ENCODE measurements around the gene GSK3A.
A peak's percentile ranks its signal among the peaks of the same experiment; 100 is the strongest.

GSK3A gene

DNA sequence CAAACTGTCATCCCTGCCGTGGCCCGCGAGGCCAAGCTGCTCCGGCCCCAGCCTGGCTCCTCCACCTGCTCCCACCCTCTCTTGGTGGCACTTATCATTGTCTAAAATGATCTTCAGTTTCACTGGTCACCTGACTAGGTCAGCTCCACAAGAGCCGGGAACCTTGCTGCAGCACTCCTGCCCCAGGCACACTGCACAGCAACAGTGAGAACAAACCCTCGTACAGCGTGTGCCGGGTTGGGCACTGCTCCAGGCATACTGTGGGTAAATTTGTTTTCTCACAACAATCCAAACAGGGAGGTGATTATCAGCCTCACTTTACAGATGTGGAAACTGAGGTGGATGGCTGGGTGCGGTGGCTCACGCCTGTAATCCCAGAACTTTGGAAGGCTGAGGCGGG is 33.8 kb downstream of the GSK3A start:
- Mint-ChIP-seq H3K27me3 (no peaks in the 10 kb centered on the region), H3K27ac (peak overlapping the region; percentile 8), H3K4me3 (peak overlapping the region; percentile 34), H3K36me3 (peaks cover 19% of the 10 kb centered on the region), H3K4me1 (peaks cover 75% of the 10 kb centered on the region), H3K9me3 (no peaks in the 10 kb centered on the region)

DNA sequence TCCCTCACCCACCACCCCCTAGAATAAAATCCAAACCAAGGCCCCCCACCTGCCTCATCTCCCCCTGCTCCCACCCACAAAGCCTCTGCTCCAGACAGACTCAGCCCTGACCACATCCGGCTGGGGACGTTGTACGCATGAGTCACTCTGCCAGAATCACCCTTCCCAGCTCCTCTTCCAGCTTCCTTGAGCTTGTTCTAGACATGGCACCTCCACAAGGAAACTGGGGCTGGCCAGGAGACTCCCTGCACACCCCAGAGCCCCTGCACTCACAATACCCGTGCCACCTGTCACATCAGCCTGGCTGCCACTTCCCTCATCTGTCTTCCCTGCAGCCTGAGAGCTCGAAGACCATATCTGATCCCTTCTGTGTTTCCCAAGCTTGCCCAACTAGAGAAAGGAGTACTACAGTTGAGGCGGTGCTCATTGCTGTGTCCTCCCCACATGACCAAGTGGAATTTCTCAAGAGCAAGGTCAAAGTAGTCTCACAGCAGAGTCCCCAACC is 34.6 kb downstream of the GSK3A start:
- Mint-ChIP-seq H3K4me1 (peaks cover 75% of the 10 kb centered on the region), H3K4me3 (peak overlapping the region; percentile 37), H3K9me3 (no peaks in the 10 kb centered on the region), H3K27me3 (no peaks in the 10 kb centered on the region), H3K27ac (peak overlapping the region; percentile 62), H3K36me3 (peaks cover 16% of the 10 kb centered on the region)

DNA sequence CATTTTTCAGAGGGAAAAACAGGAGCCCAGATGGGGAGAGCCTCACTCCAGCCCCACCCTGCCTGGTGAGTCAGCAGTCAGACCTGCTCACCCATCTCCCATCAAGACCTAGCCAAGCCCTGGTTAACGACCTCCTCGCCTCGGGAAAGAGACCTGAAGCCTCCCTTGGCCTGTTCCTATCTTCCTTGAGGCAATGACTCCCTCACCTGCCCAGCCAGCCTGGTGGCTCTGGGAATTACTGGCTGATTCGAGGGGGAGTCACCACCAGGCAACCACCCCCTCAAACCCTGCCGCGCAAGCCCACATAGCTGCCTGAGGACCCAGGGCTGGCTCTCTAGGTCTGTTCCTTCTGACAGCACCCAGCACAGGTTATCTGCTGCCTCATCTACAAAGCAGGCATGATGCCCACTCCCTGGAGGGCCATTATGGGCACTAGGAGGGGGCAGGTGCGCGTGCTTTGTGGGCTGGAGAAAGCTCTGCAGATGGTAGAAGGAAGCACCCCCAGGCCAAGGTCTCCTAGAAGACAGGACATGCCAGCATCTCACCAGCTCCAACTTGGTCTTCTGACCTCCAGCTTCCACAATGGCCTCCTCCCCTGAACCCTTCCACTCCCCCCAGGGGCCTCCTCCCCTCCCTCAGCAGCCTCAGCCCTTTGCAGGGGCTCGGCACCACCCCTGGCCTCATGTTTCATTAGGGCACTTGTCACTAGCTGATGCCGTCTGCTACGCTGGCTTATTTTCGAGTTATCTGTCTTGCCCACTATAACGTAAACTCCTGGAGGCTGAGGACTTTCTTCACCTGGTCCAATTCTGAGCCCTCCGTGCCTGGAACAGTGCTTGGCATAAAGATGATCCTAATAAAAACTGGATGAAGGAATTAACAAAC is 35.3 kb downstream of the GSK3A start:
- Mint-ChIP-seq H3K4me1 (peaks cover 75% of the 10 kb centered on the region), H3K27ac (peak overlapping the region; percentile 62), H3K4me3 (no peak overlapping the region), H3K9me3 (no peaks in the 10 kb centered on the region), H3K27me3 (no peaks in the 10 kb centered on the region), H3K36me3 (peaks cover 20% of the 10 kb centered on the region)

DNA sequence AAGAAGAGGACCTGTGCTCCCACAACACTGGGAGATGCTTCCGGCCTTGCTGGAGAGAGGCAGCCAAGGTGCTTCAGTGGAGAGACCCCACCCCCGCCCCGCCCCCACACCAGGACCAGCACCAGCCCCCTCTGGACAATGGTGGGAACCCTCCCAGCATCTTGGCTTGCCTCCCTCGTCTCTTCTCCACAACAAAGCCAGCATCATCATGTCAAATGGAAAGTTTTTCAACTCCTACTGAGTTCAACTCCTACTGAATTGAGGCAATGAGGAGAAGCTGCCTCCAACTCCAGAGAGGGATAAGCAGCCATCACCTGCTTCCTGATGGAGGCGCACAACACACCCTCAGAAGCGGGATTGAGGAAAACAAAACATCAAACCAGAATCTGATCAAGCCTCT is 37.7 kb downstream of the GSK3A start:
- H3K27ac Mint-ChIP-seq: peak overlapping the region; percentile 86
- H3K27me3 Mint-ChIP-seq: no peaks in the 10 kb centered on the region
- H3K4me1 Mint-ChIP-seq: peaks cover 94% of the 10 kb centered on the region
- peaks cover 20% of the 10 kb centered on the region for H3K36me3 Mint-ChIP-seq
- no peaks in the 10 kb centered on the region for H3K9me3 Mint-ChIP-seq
- no peak overlapping the region for H3K4me3 Mint-ChIP-seq

DNA sequence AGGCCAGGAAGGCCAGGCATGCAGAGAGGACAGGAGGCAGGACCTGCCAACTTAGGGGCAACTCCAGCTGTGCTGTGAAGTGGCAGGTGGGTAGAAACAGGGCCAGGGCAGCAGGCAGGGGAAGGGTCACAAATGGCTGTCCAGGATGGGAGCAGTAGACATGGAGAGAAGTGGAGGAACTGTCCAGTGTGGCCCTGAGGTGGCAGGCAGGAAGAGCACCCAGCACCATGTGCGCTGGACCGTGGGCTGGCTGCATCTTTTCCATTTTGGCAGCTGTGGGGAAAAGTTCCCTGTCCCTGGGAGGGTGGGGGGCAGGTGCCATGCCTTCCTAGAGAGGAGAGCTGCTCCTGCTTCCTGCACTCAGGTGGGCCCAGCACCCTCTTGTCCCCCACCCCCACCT is 38.7 kb downstream of the GSK3A start:
- Mint-ChIP-seq H3K4me3 (no peak overlapping the region), H3K9me3 (no peaks in the 10 kb centered on the region), H3K4me1 (peaks cover 93% of the 10 kb centered on the region), H3K27me3 (no peaks in the 10 kb centered on the region), H3K36me3 (peaks cover 21% of the 10 kb centered on the region), H3K27ac (peak overlapping the region; percentile 94)

DNA sequence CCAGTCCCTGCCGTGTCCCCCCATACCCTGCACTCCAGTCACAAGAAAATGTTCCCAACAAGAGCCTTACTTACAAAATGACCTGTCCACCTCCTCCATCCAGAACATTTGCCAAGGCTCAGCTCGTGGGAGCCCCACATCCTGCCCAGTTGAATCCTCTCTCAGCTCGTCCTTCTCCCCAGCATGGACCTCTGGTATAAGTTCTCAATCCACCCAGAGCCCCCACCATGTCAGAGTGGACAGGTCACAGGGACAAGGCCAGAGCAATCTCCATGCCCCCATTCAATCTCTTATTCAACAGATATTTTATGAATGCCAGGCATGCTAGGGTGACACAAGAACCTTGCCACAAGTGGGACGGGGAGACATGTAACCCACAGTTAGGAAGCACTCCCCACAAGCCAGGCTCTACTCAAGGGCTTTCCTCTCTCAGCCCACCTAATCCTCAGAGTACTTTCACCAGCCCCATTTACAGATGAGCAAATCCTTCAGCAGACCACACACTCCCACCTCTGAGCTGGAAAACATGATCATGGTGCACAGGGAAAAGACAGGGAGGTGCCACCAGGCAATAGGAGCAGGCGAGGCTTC is 40.0 kb downstream of the GSK3A start:
- peak overlapping the region; percentile 94 for H3K27ac Mint-ChIP-seq
- H3K36me3 Mint-ChIP-seq: peaks cover 24% of the 10 kb centered on the region
- H3K27me3 Mint-ChIP-seq: no peaks in the 10 kb centered on the region
- no peaks in the 10 kb centered on the region for H3K9me3 Mint-ChIP-seq
- H3K4me1 Mint-ChIP-seq: peaks cover 87% of the 10 kb centered on the region
- peak overlapping the region; percentile 62 for H3K4me3 Mint-ChIP-seq

DNA sequence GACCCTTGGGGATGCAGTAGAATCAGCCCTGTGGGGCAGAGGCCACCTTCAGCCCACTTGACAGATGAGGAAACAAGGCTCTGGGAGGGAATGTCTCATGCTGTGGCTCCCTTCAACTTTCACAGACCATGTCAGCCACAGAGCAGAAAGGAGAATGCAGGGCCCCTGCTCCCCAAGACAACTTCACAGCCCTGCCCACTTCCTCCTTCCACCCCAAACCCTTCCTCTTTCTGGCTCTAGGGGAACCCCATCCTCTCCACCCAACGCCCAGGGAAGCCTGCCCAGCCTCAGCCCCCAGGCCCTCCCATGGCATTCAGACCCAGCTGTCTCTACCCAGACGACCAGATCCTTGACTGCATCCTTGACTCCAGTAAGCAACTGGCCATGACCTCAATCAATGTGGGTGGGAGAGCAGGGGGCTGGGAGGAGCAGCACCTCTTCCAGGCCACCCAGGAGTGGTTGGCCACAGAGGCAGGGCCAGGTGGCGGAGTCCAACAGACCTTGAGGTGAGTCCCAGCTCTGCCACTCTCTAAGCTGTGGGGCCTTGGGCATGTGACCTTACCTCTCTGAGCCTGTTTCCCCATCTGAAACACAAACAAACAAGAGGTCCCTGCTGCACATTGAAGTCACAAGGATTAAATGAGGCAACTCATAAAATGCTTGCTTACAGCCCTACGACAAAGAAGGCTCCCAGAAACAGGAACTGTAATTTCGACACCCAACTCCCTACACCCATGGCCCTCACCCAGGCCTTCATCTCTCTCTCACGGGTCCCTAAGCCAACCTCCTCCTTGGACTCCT is 40.7 kb downstream of the GSK3A start:
- Mint-ChIP-seq H3K4me1 (peaks cover 87% of the 10 kb centered on the region), H3K9me3 (no peaks in the 10 kb centered on the region)

DNA sequence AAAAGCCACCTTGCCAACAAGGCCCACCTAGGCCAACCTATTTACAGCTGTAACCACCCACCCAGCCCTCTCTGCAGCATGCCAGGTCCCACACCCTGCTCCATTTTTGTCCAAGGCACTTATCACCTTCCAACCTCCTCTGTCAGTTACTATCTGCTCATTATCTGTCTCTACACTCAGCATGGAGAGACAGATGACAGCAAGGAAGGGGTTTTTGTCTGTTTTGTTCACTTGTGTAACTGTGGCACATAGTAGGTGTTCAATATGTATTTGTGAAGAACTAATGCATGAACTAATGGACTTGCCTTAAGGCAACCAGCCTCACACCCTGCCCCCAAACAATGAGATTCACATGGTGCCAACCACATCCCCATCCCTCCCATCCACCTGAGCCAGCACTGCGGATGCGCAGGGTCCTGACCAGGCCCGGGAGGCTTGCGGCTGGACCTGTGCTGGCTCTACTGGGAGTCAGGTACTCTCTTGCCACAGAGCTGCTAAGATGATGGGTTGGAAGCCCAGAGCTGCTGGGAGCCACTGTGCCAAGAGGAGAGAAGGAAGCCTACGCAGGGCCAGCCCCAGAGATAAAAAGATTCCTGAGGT is 42.2 kb downstream of the GSK3A start:
- Mint-ChIP-seq H3K9me3 (no peaks in the 10 kb centered on the region), H3K36me3 (peaks cover 23% of the 10 kb centered on the region), H3K4me1 (peaks cover 85% of the 10 kb centered on the region)

More for the DNA sequence above, 40.7 kb downstream of the GSK3A start:
- H3K27ac Mint-ChIP-seq: peak overlapping the region; percentile 94
- H3K27me3 Mint-ChIP-seq: no peaks in the 10 kb centered on the region
- peak overlapping the region; percentile 62 for H3K4me3 Mint-ChIP-seq
- H3K36me3 Mint-ChIP-seq: peaks cover 24% of the 10 kb centered on the region

DNA sequence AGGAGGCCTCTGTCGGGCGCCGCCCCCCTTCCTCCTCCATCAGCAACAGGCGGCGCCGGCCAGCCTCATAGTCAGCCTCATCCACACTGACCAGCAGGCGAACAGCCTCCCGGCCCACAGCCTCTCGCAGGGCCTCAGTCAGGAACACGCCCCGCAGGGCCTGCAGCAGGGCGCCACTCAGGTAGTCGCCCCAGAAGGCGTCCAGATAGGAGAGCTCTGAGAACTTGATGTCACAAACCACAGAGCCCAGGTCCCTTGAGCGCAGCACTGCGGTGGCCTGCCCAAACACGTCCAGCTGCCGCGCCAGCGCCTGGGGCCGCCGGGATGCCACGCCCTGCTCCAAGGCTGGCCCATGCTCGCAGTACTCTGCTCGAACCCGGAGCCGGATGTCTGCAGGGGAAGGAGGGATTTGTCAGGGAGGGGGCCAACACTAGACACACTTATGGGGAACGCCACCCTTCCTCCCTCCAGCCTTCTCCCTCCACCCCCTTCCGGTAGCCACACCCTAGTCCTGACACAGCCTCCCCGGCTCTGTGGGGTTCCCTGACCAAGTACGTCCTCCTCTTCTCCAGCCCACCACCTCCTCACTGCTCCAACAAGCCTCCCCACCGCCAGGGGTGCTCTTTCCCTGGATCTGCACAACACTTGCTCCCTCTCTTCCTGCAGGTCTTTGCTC is 42.8 kb downstream of the GSK3A start:
- peak overlapping the region; percentile 74 for H3K27ac Mint-ChIP-seq
- peaks cover 19% of the 10 kb centered on the region for H3K36me3 Mint-ChIP-seq
- peaks cover 79% of the 10 kb centered on the region for H3K4me1 Mint-ChIP-seq
- peak overlapping the region; percentile 82 for H3K4me3 Mint-ChIP-seq
- no peaks in the 10 kb centered on the region for H3K9me3 Mint-ChIP-seq
- no peaks in the 10 kb centered on the region for H3K27me3 Mint-ChIP-seq

More for the DNA sequence above, 42.2 kb downstream of the GSK3A start:
- peak overlapping the region; percentile 74 for H3K27ac Mint-ChIP-seq
- peak overlapping the region; percentile 82 for H3K4me3 Mint-ChIP-seq
- H3K27me3 Mint-ChIP-seq: no peaks in the 10 kb centered on the region

DNA sequence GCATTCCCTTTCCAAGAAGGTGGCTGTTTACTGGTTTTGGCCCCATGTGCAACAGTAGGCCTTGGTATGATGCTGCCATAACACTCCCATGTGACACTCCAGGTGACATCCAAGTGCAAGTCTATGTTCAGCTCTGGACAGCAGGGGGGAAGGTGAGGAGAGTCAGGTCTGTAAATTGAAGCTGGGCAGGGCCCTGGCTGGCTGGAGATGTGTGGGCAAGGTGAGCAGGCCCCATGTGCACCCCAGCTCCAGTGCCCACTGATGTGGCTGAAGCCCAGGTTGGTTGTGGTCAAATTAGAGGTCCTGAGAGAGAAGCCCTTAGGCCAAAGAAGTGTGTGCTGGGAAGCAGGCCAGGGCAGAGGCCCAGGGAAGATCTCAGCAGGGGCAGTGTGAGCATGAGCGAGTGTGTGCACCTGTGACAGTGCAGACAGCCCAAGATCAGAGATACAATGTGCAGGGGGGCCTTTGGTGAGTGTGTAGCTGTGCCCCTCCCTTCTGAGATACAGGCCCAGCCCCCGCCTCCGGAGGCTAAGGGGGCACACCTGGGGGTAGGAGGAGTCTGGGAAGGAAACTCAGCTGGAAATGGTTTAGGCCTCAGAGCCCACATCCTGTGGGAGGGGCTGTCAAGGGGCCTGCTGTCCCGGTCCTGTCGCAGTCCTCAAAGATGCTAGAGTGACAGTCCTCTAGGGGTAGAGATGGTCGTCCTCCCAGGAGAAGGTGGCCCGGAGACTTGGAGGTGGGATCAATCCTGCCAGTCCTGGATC is 43.5 kb downstream of the GSK3A start:
- H3K4me3 Mint-ChIP-seq: peak overlapping the region; percentile 82
- peaks cover 19% of the 10 kb centered on the region for H3K36me3 Mint-ChIP-seq
- no peaks in the 10 kb centered on the region for H3K9me3 Mint-ChIP-seq
- no peaks in the 10 kb centered on the region for H3K27me3 Mint-ChIP-seq
- H3K27ac Mint-ChIP-seq: peak overlapping the region; percentile 71
- H3K4me1 Mint-ChIP-seq: peaks cover 77% of the 10 kb centered on the region

DNA sequence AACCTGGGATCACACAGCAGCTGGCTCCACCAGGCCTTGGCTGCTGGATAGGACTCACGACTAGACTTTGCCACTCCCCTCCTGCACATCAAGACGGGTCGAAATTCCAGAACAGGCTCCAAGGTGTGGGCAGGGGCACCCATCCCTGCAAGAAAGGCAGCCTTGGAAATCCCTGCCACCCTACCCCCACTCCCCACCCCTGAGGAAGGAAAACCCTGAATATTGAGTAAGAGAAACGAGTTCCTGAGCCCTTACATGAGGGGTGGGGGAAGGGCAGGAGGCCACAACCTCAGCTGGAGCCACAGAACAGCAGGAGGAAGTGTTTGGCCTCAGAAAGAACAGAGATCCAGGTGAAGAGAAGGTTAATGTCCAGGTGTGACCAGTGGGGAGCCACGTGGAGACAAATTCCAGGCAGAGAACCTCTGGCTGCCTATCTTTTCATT is 45.0 kb downstream of the GSK3A start:
- Mint-ChIP-seq H3K4me3 (peak overlapping the region; percentile 15), H3K27ac (peak overlapping the region; percentile 76), H3K27me3 (no peaks in the 10 kb centered on the region), H3K4me1 (peaks cover 69% of the 10 kb centered on the region), H3K9me3 (no peaks in the 10 kb centered on the region), H3K36me3 (peaks cover 15% of the 10 kb centered on the region)

DNA sequence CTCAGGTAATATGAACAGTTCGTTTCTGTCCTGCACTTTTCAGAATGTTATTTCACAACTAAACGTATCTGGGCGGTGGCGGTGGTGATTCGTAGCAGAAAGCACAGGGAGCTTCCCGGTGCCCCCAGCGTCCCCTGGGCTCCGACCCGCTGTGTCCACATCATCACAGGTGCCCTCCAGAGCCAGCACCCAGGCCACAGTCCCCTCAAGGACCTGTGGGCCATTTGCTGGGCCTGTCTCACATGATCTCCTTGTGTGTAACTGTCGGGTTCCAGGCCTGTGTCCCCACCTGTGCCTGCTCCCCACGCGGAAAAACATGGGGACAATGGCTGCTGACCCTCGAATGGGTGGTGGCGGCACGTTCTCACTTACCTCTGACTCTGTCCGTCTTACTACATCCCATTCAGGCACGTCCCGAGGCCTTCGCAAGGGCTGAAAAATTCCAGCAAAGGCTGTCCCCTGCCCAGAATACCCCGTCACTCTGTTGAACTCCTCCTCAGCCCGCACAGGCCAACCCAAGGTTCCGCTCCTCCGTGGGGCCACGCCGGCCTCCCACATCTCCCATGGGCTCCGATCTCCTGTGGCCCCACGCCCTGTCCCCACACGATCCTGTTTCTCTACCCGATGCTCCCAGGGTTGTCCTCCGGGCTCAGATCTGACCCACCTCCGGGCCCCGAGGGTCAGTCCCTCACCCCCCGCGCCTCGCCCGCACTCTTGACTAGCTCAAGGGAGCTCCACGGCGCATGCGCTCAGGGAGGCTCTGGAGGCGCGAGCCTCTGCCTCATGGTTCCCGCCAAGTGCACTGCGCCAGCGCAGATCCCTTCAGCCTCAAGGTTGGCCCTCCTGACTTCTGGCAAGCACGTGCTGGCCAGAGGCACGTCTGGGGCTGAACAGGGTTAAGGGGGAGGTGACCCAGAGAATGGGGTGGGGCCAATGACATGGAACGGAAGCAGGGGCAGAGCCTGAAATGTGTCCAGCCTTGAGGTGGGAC is 46.1 kb downstream of the GSK3A start:
- Mint-ChIP-seq H3K4me3 (no peak overlapping the region), H3K36me3 (peaks cover 12% of the 10 kb centered on the region), H3K27ac (no peak overlapping the region)

DNA sequence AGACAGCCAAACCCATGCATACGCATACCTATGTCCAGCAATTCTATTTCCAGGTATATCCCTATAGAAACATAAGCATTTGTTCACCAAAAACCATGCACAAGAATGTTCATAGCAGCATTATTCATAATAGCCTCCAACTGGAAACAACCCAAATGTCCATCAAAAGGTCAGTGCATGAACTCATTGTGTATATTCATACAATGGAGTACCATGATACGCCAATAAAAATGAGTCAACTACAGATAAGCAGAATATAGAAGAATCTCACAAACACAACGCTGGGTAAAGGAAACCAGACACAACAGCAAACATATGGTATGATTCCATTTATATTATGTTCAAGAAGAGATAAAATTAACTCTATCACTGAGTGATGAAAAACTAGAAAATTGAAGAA is 48.7 kb downstream of the GSK3A start:
- Mint-ChIP-seq H3K27ac (peak overlapping the region; percentile 1), H3K4me1 (peaks cover 55% of the 10 kb centered on the region), H3K9me3 (no peaks in the 10 kb centered on the region), H3K27me3 (no peaks in the 10 kb centered on the region), H3K4me3 (peak overlapping the region; percentile 49), H3K36me3 (peaks cover 6% of the 10 kb centered on the region)

More for the DNA sequence above, 46.1 kb downstream of the GSK3A start:
- H3K4me1 Mint-ChIP-seq: peaks cover 68% of the 10 kb centered on the region
- H3K9me3 Mint-ChIP-seq: no peaks in the 10 kb centered on the region
- no peaks in the 10 kb centered on the region for H3K27me3 Mint-ChIP-seq
